ENCODE data around the gene SPRYD7.

The SPRYD7 gene

DNA sequence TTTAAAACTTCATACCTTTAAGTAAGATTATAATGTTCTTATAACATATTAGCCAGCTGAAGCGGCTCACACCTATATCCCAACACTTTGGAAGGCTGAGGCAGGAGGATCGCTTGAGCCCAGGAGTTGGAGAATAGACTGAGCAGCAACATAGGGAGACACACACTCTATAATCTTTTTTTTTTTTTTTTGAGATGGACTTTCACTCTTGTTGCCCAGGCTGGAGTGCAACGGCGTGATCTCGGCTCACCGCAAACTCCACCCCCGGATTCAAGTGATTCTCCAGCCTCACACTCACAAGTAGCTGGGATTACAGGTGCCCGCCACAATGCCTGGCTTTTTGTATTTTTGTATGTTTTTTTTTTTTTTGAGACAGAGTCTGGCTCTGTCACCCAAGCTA lies 37.3 kb downstream of the SPRYD7 start:
- no peaks in the 10 kb centered on the region for H3K36me3 Mint-ChIP-seq
- ATAC-seq (no peak), DNase-seq (ENCODE audit: low spot score in 2 of 2) (no peak)
- H3K4me3 Mint-ChIP-seq: no peak overlapping the region
- no peak overlapping the region for H3K27ac Mint-ChIP-seq
- no peaks in the 10 kb centered on the region for H3K9me3 Mint-ChIP-seq
- H3K4me1 Mint-ChIP-seq: no peaks in the 10 kb centered on the region

GRCh38 chr13:49897713-49898112 lies 38.4 kb downstream of the SPRYD7 start:
- ATAC-seq (no peak), DNase-seq (ENCODE audit: low spot score in 2 of 2) (no peak)
- Mint-ChIP-seq H3K4me3 (no peak overlapping the region), H3K27ac (no peak overlapping the region), H3K4me1 (no peaks in the 10 kb centered on the region), H3K9me3 (no peaks in the 10 kb centered on the region), H3K36me3 (no peaks in the 10 kb centered on the region)

DNA sequence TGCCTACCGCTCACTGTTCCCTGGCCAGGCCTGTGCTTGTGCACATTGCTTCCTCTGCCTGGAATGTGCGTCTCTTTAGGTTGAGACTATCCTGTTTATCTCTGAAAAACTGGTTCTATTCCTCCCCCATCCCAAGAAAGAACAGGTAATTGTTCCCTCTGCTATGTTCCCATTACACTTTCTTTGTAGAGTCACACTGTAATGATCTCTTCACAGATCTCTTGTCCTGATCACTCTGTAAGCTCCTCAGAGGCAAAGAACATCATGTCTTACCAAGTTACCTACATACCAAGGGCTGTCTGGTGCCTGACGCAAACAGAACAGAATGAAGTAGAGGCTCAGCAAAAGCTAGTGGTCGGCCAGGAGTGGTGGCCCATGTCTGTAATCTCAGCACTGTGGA lies 40.3 kb downstream of the SPRYD7 start:
- DNase-seq (ENCODE audit: low spot score in 2 of 2): no peak
- Mint-ChIP-seq H3K27ac (no peak overlapping the region), H3K9me3 (no peaks in the 10 kb centered on the region), H3K4me1 (no peaks in the 10 kb centered on the region), H3K4me3 (no peak overlapping the region), H3K36me3 (no peaks in the 10 kb centered on the region)
- no peak for ATAC-seq

GRCh38 chr13:49893591-49893990 lies 42.5 kb downstream of the SPRYD7 start:
- Mint-ChIP-seq H3K9me3 (no peaks in the 10 kb centered on the region), H3K27ac (no peak overlapping the region), H3K4me1 (no peaks in the 10 kb centered on the region), H3K36me3 (no peaks in the 10 kb centered on the region), H3K4me3 (no peak overlapping the region)
- ATAC-seq: no peak
- no peak for DNase-seq (ENCODE audit: low spot score in 2 of 2)

- H3K9me3 Mint-ChIP-seq: no peaks in the 10 kb centered on the region
- ATAC-seq: no peak
- DNase-seq (ENCODE audit: low spot score in 2 of 2): no peak
- no peaks in the 10 kb centered on the region for H3K4me1 Mint-ChIP-seq
- no peak overlapping the region for H3K27ac Mint-ChIP-seq
- no peaks in the 10 kb centered on the region for H3K36me3 Mint-ChIP-seq
- no peak overlapping the region for H3K4me3 Mint-ChIP-seq
These were observed 45.8 kb downstream of the SPRYD7 start for GRCh38 chr13:49890376-49890775.

DNA sequence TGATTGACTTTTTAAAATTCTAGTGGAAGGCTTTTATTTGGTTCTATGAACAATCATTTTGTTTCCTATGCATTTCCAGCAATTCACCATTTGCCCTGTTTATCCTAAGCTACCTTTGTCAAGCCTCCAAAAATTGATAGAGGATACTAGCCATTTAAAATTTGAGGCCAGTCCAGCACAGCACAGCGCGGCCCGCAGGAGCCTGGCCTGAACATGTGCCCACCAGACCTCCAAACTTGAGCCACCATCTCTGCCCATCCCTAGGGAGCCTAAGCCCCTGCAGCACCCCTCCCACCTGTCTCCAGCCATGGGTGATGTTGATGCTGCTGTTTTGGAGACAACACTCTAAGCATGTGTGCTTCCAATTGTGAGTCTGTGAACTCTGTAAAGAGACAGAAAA lies 57.5 kb downstream of the SPRYD7 start:
- H3K4me3 Mint-ChIP-seq: no peak overlapping the region
- no peak for DNase-seq (ENCODE audit: low spot score in 2 of 2)
- H3K27ac Mint-ChIP-seq: no peak overlapping the region
- no peaks in the 10 kb centered on the region for H3K4me1 Mint-ChIP-seq
- H3K9me3 Mint-ChIP-seq: peaks cover 16% of the 10 kb centered on the region
- H3K36me3 Mint-ChIP-seq: no peaks in the 10 kb centered on the region
- no peak for ATAC-seq

- ATAC-seq (no peak), DNase-seq (ENCODE audit: low spot score in 2 of 2) (no peak)
- Mint-ChIP-seq H3K4me1 (no peaks in the 10 kb centered on the region), H3K4me3 (no peak overlapping the region), H3K36me3 (no peaks in the 10 kb centered on the region), H3K9me3 (peaks cover 16% of the 10 kb centered on the region), H3K27ac (no peak overlapping the region)
These were observed 58.4 kb downstream of the SPRYD7 start for GRCh38 chr13:49877629-49878218.

- Mint-ChIP-seq H3K27ac (no peak overlapping the region), H3K4me3 (no peak overlapping the region), H3K4me1 (no peaks in the 10 kb centered on the region), H3K9me3 (peaks cover 13% of the 10 kb centered on the region), H3K36me3 (no peaks in the 10 kb centered on the region)
- ATAC-seq: no peak
- no peak for DNase-seq (ENCODE audit: low spot score in 2 of 2)
These were observed 61.7 kb downstream of the SPRYD7 start for GRCh38 chr13:49874430-49874829.

DNA sequence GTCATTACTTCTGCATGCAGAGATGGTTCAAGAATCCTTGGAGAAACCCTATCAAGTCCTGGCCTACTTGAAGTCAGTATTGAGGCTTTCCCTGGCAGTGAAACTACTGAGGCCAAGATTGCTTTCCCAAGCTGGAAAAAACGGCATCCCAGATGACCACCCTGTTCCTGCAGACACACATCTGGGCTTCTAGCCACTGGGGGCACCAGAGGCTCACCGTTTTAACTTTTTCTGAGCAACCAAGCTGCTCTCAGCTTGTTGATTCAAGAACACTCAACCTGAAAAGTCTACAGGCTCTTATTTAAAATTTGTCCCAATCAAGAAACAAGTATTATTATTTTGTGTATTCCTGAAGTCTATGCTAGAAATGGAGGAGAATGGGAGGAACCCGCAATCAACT lies 66.6 kb downstream of the SPRYD7 start:
- peaks cover 3% of the 10 kb centered on the region for H3K9me3 Mint-ChIP-seq
- no peaks in the 10 kb centered on the region for H3K36me3 Mint-ChIP-seq
- no peaks in the 10 kb centered on the region for H3K4me1 Mint-ChIP-seq
- DNase-seq (ENCODE audit: low spot score in 2 of 2) (no peak), ATAC-seq (no peak)
- no peak overlapping the region for H3K4me3 Mint-ChIP-seq
- H3K27ac Mint-ChIP-seq: no peak overlapping the region

- DNase-seq (ENCODE audit: low spot score in 2 of 2) (no peak), ATAC-seq (no peak)
- no peaks in the 10 kb centered on the region for H3K9me3 Mint-ChIP-seq
- H3K4me1 Mint-ChIP-seq: no peaks in the 10 kb centered on the region
- no peaks in the 10 kb centered on the region for H3K36me3 Mint-ChIP-seq
- no peak overlapping the region for H3K27ac Mint-ChIP-seq
- no peak overlapping the region for H3K4me3 Mint-ChIP-seq
These were observed 68.3 kb downstream of the SPRYD7 start for GRCh38 chr13:49867834-49868233.

GRCh38 chr13:49865218-49865617 lies 70.9 kb downstream of the SPRYD7 start:
- no peaks in the 10 kb centered on the region for H3K9me3 Mint-ChIP-seq
- DNase-seq (ENCODE audit: low spot score in 2 of 2): no peak
- ATAC-seq: no peak
- no peaks in the 10 kb centered on the region for H3K4me1 Mint-ChIP-seq
- H3K27ac Mint-ChIP-seq: no peak overlapping the region
- no peak overlapping the region for H3K4me3 Mint-ChIP-seq
- H3K36me3 Mint-ChIP-seq: no peaks in the 10 kb centered on the region

GRCh38 chr13:49864509-49864908 lies 71.6 kb downstream of the SPRYD7 start:
- no peaks in the 10 kb centered on the region for H3K36me3 Mint-ChIP-seq
- H3K9me3 Mint-ChIP-seq: no peaks in the 10 kb centered on the region
- H3K27ac Mint-ChIP-seq: no peak overlapping the region
- H3K4me1 Mint-ChIP-seq: no peaks in the 10 kb centered on the region
- H3K4me3 Mint-ChIP-seq: no peak overlapping the region
- ATAC-seq: no peak
- DNase-seq (ENCODE audit: low spot score in 2 of 2): no peak

Data from stimulated activated effector memory CD8-positive, alpha-beta T cell treated with anti-CD3 and anti-CD28 coated beads, Interleukin-12 subunit alpha, Interleukin-12 subunit beta, amount 100 ng/mL, for 72 hours (primary cell).